Panc1 (cell line): ENCODE data around the gene MSMB. TPM values are rescaled to one million over a fixed set of nuclear protein-coding genes. Genes with fewer than 3 reads are reported as not detected.

Experiments
- ATAC-seq: fragments of 200-7000 bp; cut with Tn5 transposase; 2 replicates; pipeline ENCODE4 v1.9.1; 2020; ENCODE audit warnings: mild to moderate bottlenecking, moderate library complexity
- BruUV-seq: library from RNA; stranded (reverse); fragments of 400-500 nt; replicated peaks from 2 replicates; lab custom pipeline; 2021; lab: Mats Ljungman, UMichigan
- CTCF ChIA-PET: fragments of 300-600 bp; sonication (Branson Sonifier 250); formaldehyde crosslinking; loops from one replicate; lab custom pipeline; 2022; ENCODE audit warnings: antibody characterized with exemption; lab: Charles Lee
- POLR2A ChIA-PET: fragments of 300-600 bp; sonication (Branson Sonifier 250); formaldehyde crosslinking; loops from one replicate; lab custom pipeline; 2022; ENCODE audit warnings: antibody characterized with exemption; lab: Charles Lee
- DNase-seq: peaks from one replicate; pipeline ENCODE4 v3.0.0-alpha.2; 2010; ENCODE audit warnings: low read depth, low spot score
- H3K27ac ChIP-seq: 2 replicates; pipeline ENCODE4 v1.5.1; 2011; ENCODE audit warnings: mild to moderate bottlenecking, low read length, inconsistent platforms
- H3K27me3 ChIP-seq: fragments of 200-500 bp; sonication (Bioruptor generic); 2 replicates; pipeline ENCODE4 v1.6.0; 2014; ENCODE audit warnings: low read length, inconsistent platforms; ENCODE audit not compliant: control insufficient read depth, insufficient read depth
- H3K36me3 ChIP-seq: fragments of 200-500 bp; sonication (Bioruptor generic); 2 replicates; pipeline ENCODE4 v1.5.1; 2014; ENCODE audit warnings: inconsistent platforms, mild to moderate bottlenecking, low read length, moderate library complexity; ENCODE audit not compliant: control insufficient read depth, insufficient read depth
- H3K4me1 ChIP-seq: 2 replicates; pipeline ENCODE4 v1.5.1; 2011; ENCODE audit warnings: inconsistent platforms, mild to moderate bottlenecking, low read length, moderate library complexity; ENCODE audit not compliant: control insufficient read depth, insufficient read depth
- H3K4me3 ChIP-seq, 2 experiments: 2 replicates each; pipeline ENCODE4 v1.5.1; 2011 to 2012; ENCODE audit warnings: low read depth in 2 of 2, low read length in 2 of 2, mild to moderate bottlenecking in 2 of 2, inconsistent platforms in 1 of 2, moderate library complexity in 1 of 2
- H3K9me3 ChIP-seq: fragments of 200-500 bp; sonication (Bioruptor generic); 2 replicates; pipeline ENCODE4 v1.5.1; 2014; ENCODE audit warnings: low read depth, mild to moderate bottlenecking, inconsistent platforms, low read length, moderate library complexity; ENCODE audit not compliant: control insufficient read depth, insufficient read depth
- POLR2AphosphoS5 ChIP-seq: IDR thresholded peaks from 2 replicates; pipeline ENCODE4 v1.6.1; 2012; ENCODE audit warnings: mild to moderate bottlenecking, low read depth, low read length, moderate library complexity
- REST ChIP-seq, 2 experiments: IDR thresholded peaks; 2 replicates each; pipeline ENCODE4 v1.6.1; 2011 to 2012; ENCODE audit warnings: low read depth in 2 of 2, control low read depth in 1 of 2, low read length in 1 of 2, mild to moderate bottlenecking in 1 of 2, moderate library complexity in 1 of 2; ENCODE audit not compliant: insufficient read depth in 1 of 2
- SIN3A ChIP-seq: IDR thresholded peaks from 2 replicates; pipeline ENCODE4 v1.6.1; 2012; ENCODE audit warnings: low read depth, mild to moderate bottlenecking, low read length, moderate library complexity, borderline replicate concordance; ENCODE audit not compliant: insufficient read depth
- TCF7L2 ChIP-seq: IDR thresholded peaks from 2 replicates; pipeline ENCODE4 v1.6.1; 2011; ENCODE audit warnings: mild to moderate bottlenecking, low read depth, low read length, inconsistent platforms
- in situ Hi-C: cut with HindIII; loops from 2 replicates; pipeline ENCODE4 v1.10.0; 2016; ENCODE audit warnings: low sequenced_read_pairs, low pct_unique_long_range_greater_than_20kb
- intact Hi-C: fragments of 100-400 bp; cut with micrococcal nuclease; formaldehyde crosslinking; loops from one replicate; pipeline ENCODE4 v1.10.0; 2022; ENCODE audit not compliant: unreplicated experiment
- total RNA-seq: library from RNA; stranded (reverse); gene quantifications from one replicate; pipeline ENCODE4 v1.2.1, GENCODE V29; 2021; ENCODE audit not compliant: unreplicated experiment
- TF ChIP-seq, protein P1 (sequence below): fragments of 450-650 bp; IDR thresholded peaks from 2 replicates; pipeline ENCODE4 v1.5.1; 2017; ENCODE audit warnings: mild to moderate bottlenecking

The MSMB gene
- total RNA-seq, 1 experiment from 2014 or later = not detected

GRCh38 chr10:46074196-46074946, 28.3 kb upstream of the MSMB start:
- H3K27me3 ChIP-seq = no peaks in the 10 kb centered on the region
- no peak overlapping the region for H3K27ac ChIP-seq
- ATAC-seq (no peak), DNase-seq (no peak)
- H3K36me3 ChIP-seq = no peaks in the 10 kb centered on the region
- no peaks in the 10 kb centered on the region for H3K4me1 ChIP-seq
- in situ Hi-C loops = no loop called here
- no peaks in the 10 kb centered on the region for H3K9me3 ChIP-seq
- POLR2A ChIA-PET = no interaction called here
- CTCF ChIA-PET = no interaction called here
- TF ChIP-seq TCF7L2 = no peak
- no peak for TF ChIP-seq POLR2AphosphoS5
- TF ChIP-seq SIN3A = no peak
- TF ChIP-seq REST (IDR thresholded peaks at IDR 0.05; ENCODE audit: insufficient read depth in 1 of 2, low read depth in 2 of 2, low read length in 1 of 2) = no peak
- TF ChIP-seq, protein P1, sequence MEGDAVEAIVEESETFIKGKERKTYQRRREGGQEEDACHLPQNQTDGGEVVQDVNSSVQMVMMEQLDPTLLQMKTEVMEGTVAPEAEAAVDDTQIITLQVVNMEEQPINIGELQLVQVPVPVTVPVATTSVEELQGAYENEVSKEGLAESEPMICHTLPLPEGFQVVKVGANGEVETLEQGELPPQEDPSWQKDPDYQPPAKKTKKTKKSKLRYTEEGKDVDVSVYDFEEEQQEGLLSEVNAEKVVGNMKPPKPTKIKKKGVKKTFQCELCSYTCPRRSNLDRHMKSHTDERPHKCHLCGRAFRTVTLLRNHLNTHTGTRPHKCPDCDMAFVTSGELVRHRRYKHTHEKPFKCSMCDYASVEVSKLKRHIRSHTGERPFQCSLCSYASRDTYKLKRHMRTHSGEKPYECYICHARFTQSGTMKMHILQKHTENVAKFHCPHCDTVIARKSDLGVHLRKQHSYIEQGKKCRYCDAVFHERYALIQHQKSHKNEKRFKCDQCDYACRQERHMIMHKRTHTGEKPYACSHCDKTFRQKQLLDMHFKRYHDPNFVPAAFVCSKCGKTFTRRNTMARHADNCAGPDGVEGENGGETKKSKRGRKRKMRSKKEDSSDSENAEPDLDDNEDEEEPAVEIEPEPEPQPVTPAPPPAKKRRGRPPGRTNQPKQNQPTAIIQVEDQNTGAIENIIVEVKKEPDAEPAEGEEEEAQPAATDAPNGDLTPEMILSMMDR = no peak
- BruUV-seq = no TSS peak
- intact Hi-C loops = no loop called here
- H3K4me3 ChIP-seq = no peak overlapping the region

DNA sequence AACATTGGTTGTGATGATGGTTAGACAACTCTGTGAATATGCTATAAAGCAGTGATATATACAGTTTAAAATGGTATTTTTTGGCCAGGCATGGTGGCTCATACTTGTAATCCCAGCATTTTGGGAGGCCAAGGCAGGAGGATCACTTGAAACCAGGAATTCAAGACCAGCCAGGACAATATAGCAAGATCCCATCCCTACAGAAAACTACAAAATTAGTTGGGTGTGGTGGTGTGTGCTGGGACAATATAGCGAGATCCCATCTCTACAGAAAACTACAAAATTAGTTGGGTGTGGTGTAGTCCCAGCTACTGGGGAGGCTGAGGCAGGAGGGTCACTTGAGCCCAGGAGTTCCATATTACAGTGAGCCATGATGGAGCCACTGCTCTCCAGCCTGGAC, 27.5 kb upstream of the MSMB start:
- TF ChIP-seq REST (IDR thresholded peaks at IDR 0.05; ENCODE audit: insufficient read depth in 1 of 2, low read depth in 2 of 2, low read length in 1 of 2) (no peak), SIN3A (no peak), POLR2AphosphoS5 (no peak)
- H3K9me3 ChIP-seq = no peaks in the 10 kb centered on the region
- CTCF ChIA-PET = no interaction called here
- intact Hi-C loops = no loop called here
- H3K4me3 ChIP-seq = no peak overlapping the region
- BruUV-seq = no TSS peak
- H3K36me3 ChIP-seq = no peaks in the 10 kb centered on the region
- H3K4me1 ChIP-seq = no peaks in the 10 kb centered on the region
- no peak for ATAC-seq
- POLR2A ChIA-PET = no interaction called here
- DNase-seq = no peak
- in situ Hi-C loops = no loop called here
- no peaks in the 10 kb centered on the region for H3K27me3 ChIP-seq
- H3K27ac ChIP-seq = no peak overlapping the region
